Liver (tissue), 9 donors: ENCODE results near the gene LBH. TPM values are rescaled to one million over a fixed set of nuclear protein-coding genes. Genes with fewer than 3 reads are reported as not detected.

ENCODE experiments used
- DNase-seq: peaks from one replicate; pipeline ENCODE4 v3.0.0-alpha.2; 2017; ENCODE audit warnings: low spot score
- H3K27ac ChIP-seq, 2 donors: one replicate each; pipeline ENCODE4 v1.7.0; 2013; ENCODE audit warnings: inconsistent platforms in 2 of 2, low read length in 2 of 2, control low read depth in 1 of 2, low read depth in 1 of 2, mild to moderate bottlenecking in 1 of 2
- H3K27me3 ChIP-seq, 4 donors: one replicate each; pipeline versions ENCODE4 v1.6.1 to v1.7.0; 2013; ENCODE audit warnings: low read length in 3 of 4, inconsistent platforms in 1 of 4, mild to moderate bottlenecking in 1 of 4, moderate library complexity in 1 of 4; ENCODE audit not compliant: control insufficient read depth in 4 of 4, insufficient read depth in 4 of 4
- H3K36me3 ChIP-seq, 4 donors: one replicate each; pipeline versions ENCODE4 v1.6.1 to v1.7.0; 2013; ENCODE audit warnings: low read length in 3 of 4, mild to moderate bottlenecking in 3 of 4, low read depth in 1 of 4, moderate library complexity in 1 of 4; ENCODE audit not compliant: control insufficient read depth in 4 of 4, insufficient read depth in 3 of 4
- H3K4me1 ChIP-seq, 4 donors: one replicate each; pipeline versions ENCODE4 v1.6.1 to v1.7.0; 2013; ENCODE audit warnings: low read length in 3 of 4, mild to moderate bottlenecking in 3 of 4, moderate library complexity in 1 of 4; ENCODE audit not compliant: control insufficient read depth in 4 of 4, insufficient read depth in 4 of 4
- H3K4me3 ChIP-seq, 3 donors: one replicate each; pipeline versions ENCODE4 v1.6.1 to v1.7.0; 2013; ENCODE audit warnings: low read length in 3 of 3, control low read depth in 1 of 3, low read depth in 1 of 3, mild to moderate bottlenecking in 1 of 3
- H3K9ac ChIP-seq, 2 donors: one replicate each; pipeline ENCODE4 v1.7.0; 2013; ENCODE audit warnings: low read length in 2 of 2, mild to moderate bottlenecking in 2 of 2, moderate library complexity in 2 of 2, control low read depth in 1 of 2, low read depth in 1 of 2
- H3K9me3 ChIP-seq, 4 donors: one replicate each; pipeline versions ENCODE4 v1.6.1 to v1.7.0; 2013; ENCODE audit warnings: low read length in 3 of 4; ENCODE audit not compliant: control insufficient read depth in 4 of 4
- ATF3 ChIP-seq: IDR thresholded peaks from 2 replicates; pipeline ENCODE4 v1.6.1; 2016; ENCODE audit warnings: antibody characterized with exemption
- CTCF ChIP-seq: fragments of 150-350 bp; IDR thresholded peaks from 2 replicates; pipeline ENCODE4 v1.5.1; 2017; ENCODE audit warnings: improper control_type of control experiment, low read depth, low read length; ENCODE audit not compliant: missing input control
- EGR1 ChIP-seq, 2 donors: IDR thresholded peaks; 2 replicates each; pipeline ENCODE4 v1.6.1; 2016 to 2018; ENCODE audit warnings: antibody characterized with exemption in 2 of 2, low read depth in 2 of 2
- FOXA1 ChIP-seq: IDR thresholded peaks from 2 replicates; pipeline ENCODE4 v1.6.1; 2016; ENCODE audit warnings: antibody characterized with exemption
- FOXA2 ChIP-seq: IDR thresholded peaks from 2 replicates; pipeline ENCODE4 v1.6.1; 2016; ENCODE audit warnings: antibody characterized with exemption
- GABPA ChIP-seq, 2 donors: IDR thresholded peaks in 1 of 2; conservative IDR thresholded peaks in 1 of 2; 2 replicates each; pipeline ENCODE4 v1.6.1; 2016; ENCODE audit warnings: antibody characterized with exemption in 2 of 2, mild to moderate bottlenecking in 1 of 2, moderate library complexity in 1 of 2
- HNF4A ChIP-seq, 2 donors: conservative IDR thresholded peaks; 2 replicates each; pipeline ENCODE4 v1.6.1; 2016; ENCODE audit warnings: antibody characterized with exemption in 2 of 2, mild to moderate bottlenecking in 2 of 2
- HNF4G ChIP-seq: IDR thresholded peaks from 2 replicates; pipeline ENCODE4 v1.6.1; 2016; ENCODE audit warnings: antibody characterized with exemption
- JUND ChIP-seq, 2 donors: IDR thresholded peaks; 2 replicates each; pipeline ENCODE4 v1.6.1; 2016; ENCODE audit warnings: antibody characterized with exemption in 2 of 2
- MAX ChIP-seq: IDR thresholded peaks from 2 replicates; pipeline ENCODE4 v1.6.1; 2016; ENCODE audit warnings: antibody characterized with exemption
- NR2F2 ChIP-seq: IDR thresholded peaks from 2 replicates; pipeline ENCODE4 v1.6.1; 2016; ENCODE audit warnings: antibody characterized with exemption
- RAD21 ChIP-seq, 2 donors: IDR thresholded peaks; 2 replicates each; pipeline ENCODE4 v1.6.1; 2016; ENCODE audit warnings: antibody characterized with exemption in 2 of 2, mild to moderate bottlenecking in 2 of 2
- REST ChIP-seq: IDR thresholded peaks from 2 replicates; pipeline ENCODE4 v1.6.1; 2016; ENCODE audit warnings: antibody characterized with exemption, mild to moderate bottlenecking
- RXRA ChIP-seq, 2 donors: IDR thresholded peaks; 2 replicates each; pipeline ENCODE4 v1.6.1; 2017 to 2018; ENCODE audit warnings: antibody characterized with exemption in 2 of 2, mild to moderate bottlenecking in 1 of 2
- SP1 ChIP-seq: IDR thresholded peaks from 2 replicates; pipeline ENCODE4 v1.6.1; 2018; ENCODE audit warnings: antibody characterized with exemption, mild to moderate bottlenecking
- TAF1 ChIP-seq: conservative IDR thresholded peaks from 2 replicates; pipeline ENCODE4 v1.6.1; 2016; ENCODE audit warnings: antibody characterized with exemption, mild to moderate bottlenecking
- YY1 ChIP-seq: IDR thresholded peaks from 2 replicates; pipeline ENCODE4 v1.6.1; 2016; ENCODE audit warnings: antibody characterized with exemption, mild to moderate bottlenecking
- ZBTB33 ChIP-seq: IDR thresholded peaks from 2 replicates; pipeline ENCODE4 v1.6.1; 2016; ENCODE audit warnings: antibody characterized with exemption
- WGBS: extraction: QIAGEN DNeasy Blood & Tissue Kit; methylation state at CpG from one replicate; pipeline ENCODE4 v1.1.7; 2013; 5-methylcytosine and 5-hydroxymethylcytosine counted together
- polyA plus RNA-seq, 2 donors: library from polyadenylated mRNA; stranded (reverse) in 1 of 2; unstranded in 1 of 2; fragments of 200-250 nt in 1 of 2; fragments of >200 nt in 1 of 2; fragmentation: Nextera tagmentation in 1 of 2; extraction: Ambion mirVana in 1 of 2; gene quantifications; one replicate each; pipeline versions ENCODE4 v1.2.1 to v1.2.3, GENCODE V29; 2013 to 2015
- total RNA-seq, 2 donors: library from RNA; depleted of rRNA; stranded (reverse); fragments of >200 nt; gene quantifications; one replicate each; pipeline ENCODE4 v1.2.3, GENCODE V29; 2014
- donor health status: healthy.
- donor health status: healthy.
- donor health status: healthy.
- donor health status: healthy.
- donor health status: healthy.

Gene LBH
- total and polyA plus RNA-seq, 4 donors, result 4.1 to 50.8 (median 9.1) TPM

GRCh38 chr2:30260941-30261340 lies 29.6 kb downstream of the LBH start:
- no peak for TF ChIP-seq FOXA1
- TF ChIP-seq SP1, result no peak
- no peak for TF ChIP-seq TAF1
- TF ChIP-seq ZBTB33, result no peak
- TF ChIP-seq NR2F2, result no peak
- no peak for TF ChIP-seq JUND (IDR thresholded peaks at IDR 0.05)
- Histone ChIP-seq H3K9ac (no peak overlapping the region), H3K9me3 (peaks cover 0 to 5% (median under 1%) of the 10 kb centered on the region in 4 donors), H3K36me3 (no peaks in the 10 kb centered on the region), H3K4me3 (no peak overlapping the region), H3K27ac (no peak overlapping the region), H3K27me3 (peaks cover 0 to 2% (median 0%) of the 10 kb centered on the region in 4 donors), H3K4me1 (no peaks in the 10 kb centered on the region)
- no peak for DNase-seq
- 86% methylated on average over 2 of the region's 2 CpGs for WGBS

- Histone ChIP-seq H3K36me3 (no peaks in the 10 kb centered on the region), H3K9me3 (peaks cover 0 to 5% (median under 1%) of the 10 kb centered on the region in 4 donors), H3K27ac (no peak overlapping the region), H3K9ac (no peak overlapping the region), H3K4me3 (no peak overlapping the region), H3K4me1 (no peaks in the 10 kb centered on the region), H3K27me3 (peaks cover 0 to 2% (median 0%) of the 10 kb centered on the region in 4 donors)
- no peak for DNase-seq
- TF ChIP-seq JUND (IDR thresholded peaks at IDR 0.05) (no peak), GABPA (IDR thresholded peaks at IDR 0.05 in 1 of 2, conservative IDR thresholded peaks at IDR 0.05 in 1 of 2) (no peak), CTCF (no peak), MAX (no peak), FOXA2 (no peak), SP1 (no peak), TAF1 (no peak), HNF4A (conservative IDR thresholded peaks at IDR 0.05) (no peak), RXRA (IDR thresholded peaks at IDR 0.05) (no peak), REST (no peak), HNF4G (no peak), ATF3 (no peak), RAD21 (IDR thresholded peaks at IDR 0.05) (no peak), EGR1 (IDR thresholded peaks at IDR 0.05; ENCODE audit: low read depth in 2 of 2) (no peak), YY1 (no peak), FOXA1 (no peak), NR2F2 (no peak), ZBTB33 (no peak)
These were observed 30.4 kb downstream of the LBH start for GRCh38 chr2:30261695-30262211.
